Activated CD8-positive, alpha-beta T cell treated with anti-CD3 and anti-CD28 coated beads for 36 hours (primary cell): ENCODE data around the gene CEACAM18. TPM values are rescaled to one million over a fixed set of nuclear protein-coding genes. Genes with fewer than 3 reads are reported as not detected.

Experiments used
- ATAC-seq: fragments of 200-7000 bp; cut with Tn5 transposase; one replicate; pipeline ENCODE4 v1.10.0; 2021; ENCODE audit warnings: mild to moderate bottlenecking, moderate library complexity
- CTCF ChIA-PET: fragments of 350-600 bp; sonication (Branson Sonifier 250); formaldehyde crosslinking; loops from one replicate; lab custom pipeline; 2021; ENCODE audit warnings: antibody characterized with exemption; lab: Charles Lee
- POLR2A ChIA-PET: fragments of 350-600 bp; sonication (Branson Sonifier 250); formaldehyde crosslinking; loops from one replicate; lab custom pipeline; 2021; ENCODE audit warnings: antibody characterized with exemption; lab: Charles Lee
- DNase-seq: peaks from one replicate; pipeline ENCODE4 v3.0.0-alpha.2; 2020
- H3K27ac Mint-ChIP-seq: one replicate; pipeline ENCODE4 v1.8.0; 2021; ENCODE audit warnings: mild to moderate bottlenecking, mixed read lengths
- H3K27me3 Mint-ChIP-seq: one replicate; pipeline ENCODE4 v1.8.0; 2021; ENCODE audit warnings: mixed read lengths
- H3K36me3 Mint-ChIP-seq: one replicate; pipeline ENCODE4 v1.8.0; 2021; ENCODE audit warnings: low read depth, mixed read lengths
- H3K4me1 Mint-ChIP-seq: one replicate; pipeline ENCODE4 v1.8.0; 2021; ENCODE audit warnings: low read depth, mixed read lengths
- H3K4me3 Mint-ChIP-seq: one replicate; pipeline ENCODE4 v1.8.0; 2021; ENCODE audit warnings: mild to moderate bottlenecking, moderate library complexity, mixed read lengths
- H3K9me3 Mint-ChIP-seq: one replicate; pipeline ENCODE4 v1.8.0; 2021; ENCODE audit warnings: mixed read lengths
- CTCF ChIP-seq: fragments of 200-600 bp; IDR thresholded peaks from one replicate; pipeline ENCODE4 v1.8.0; 2022; ENCODE audit warnings: antibody characterized with exemption, mild to moderate bottlenecking
- intact Hi-C: fragments of 100-400 bp; cut with micrococcal nuclease; formaldehyde crosslinking; loops from one replicate; pipeline ENCODE4 v1.10.0; 2022
- total RNA-seq, 2 experiments: library from RNA; stranded (reverse); gene quantifications; one replicate each; pipeline ENCODE4 v1.2.3, GENCODE V29; 2021

The CEACAM18 gene
- total RNA-seq, 2 experiments from 2014 or later, result not detected

GRCh38 chr19:51471527-51471926 is 6.8 kb upstream of the CEACAM18 start:
- ATAC-seq (no peak), DNase-seq (no peak)
- TF ChIP-seq CTCF, result no peak
- peaks cover 28% of the 10 kb centered on the region for H3K4me1 Mint-ChIP-seq
- CTCF ChIA-PET, result interaction anchor here (0.7 to 6.9 kb wide), 10 partner anchors 10 to 754 kb away, joined by 3 to 114 read pairs (median 4); no protein-coding TSS in a partner anchor
- no peak overlapping the region for H3K4me3 Mint-ChIP-seq
- POLR2A ChIA-PET, result no interaction called here
- H3K9me3 Mint-ChIP-seq, result no peaks in the 10 kb centered on the region
- H3K27ac Mint-ChIP-seq, result no peak overlapping the region
- no peaks in the 10 kb centered on the region for H3K36me3 Mint-ChIP-seq
- intact Hi-C loops, result loop anchor here (5.0 kb wide), 1 partner anchor 41 kb away; no protein-coding TSS in a partner anchor
- H3K27me3 Mint-ChIP-seq, result peaks cover 21% of the 10 kb centered on the region

GRCh38 chr19:51472607-51473006 is 5.7 kb upstream of the CEACAM18 start:
- TF ChIP-seq CTCF, result no peak
- H3K27me3 Mint-ChIP-seq, result peaks cover 11% of the 10 kb centered on the region
- POLR2A ChIA-PET, result interaction anchor here (1.3 kb wide), 1 partner anchor 41 kb away, joined by 3 read pairs; no protein-coding TSS in a partner anchor
- no peak for DNase-seq
- no peaks in the 10 kb centered on the region for H3K36me3 Mint-ChIP-seq
- H3K9me3 Mint-ChIP-seq, result no peaks in the 10 kb centered on the region
- peak; percentile 27 for ATAC-seq
- H3K4me3 Mint-ChIP-seq, result no peak overlapping the region
- peaks cover 24% of the 10 kb centered on the region for H3K4me1 Mint-ChIP-seq
- intact Hi-C loops, result loop anchor here (5.0 kb wide), 1 partner anchor 40 kb away; no protein-coding TSS in a partner anchor
- CTCF ChIA-PET, result interaction anchor here (0.6 to 6.9 kb wide), 49 partner anchors 9 to 306 kb away, joined by 3 to 114 read pairs (median 4); partner anchors contain the start of genes CLDND2 and VSIG10L
- no peak overlapping the region for H3K27ac Mint-ChIP-seq

GRCh38 chr19:51473009-51473707 is 5.2 kb upstream of the CEACAM18 start:
- H3K27me3 Mint-ChIP-seq, result peaks cover 8% of the 10 kb centered on the region
- POLR2A ChIA-PET, result interaction anchor here (0.6 to 1.3 kb wide), 3 partner anchors 13 to 41 kb away, joined by 3 read pairs; no protein-coding TSS in a partner anchor
- TF ChIP-seq CTCF, result peak; percentile 96
- H3K4me1 Mint-ChIP-seq, result peaks cover 18% of the 10 kb centered on the region
- intact Hi-C loops, result loop anchor here (5.0 kb wide), 1 partner anchor 39 kb away; no protein-coding TSS in a partner anchor
- H3K36me3 Mint-ChIP-seq, result no peaks in the 10 kb centered on the region
- CTCF ChIA-PET, result interaction anchor here (0.6 to 6.9 kb wide), 58 partner anchors 9 to 305 kb away, joined by 3 to 114 read pairs (median 4); partner anchors contain the start of genes CLDND2 and VSIG10L
- no peaks in the 10 kb centered on the region for H3K9me3 Mint-ChIP-seq
- H3K27ac Mint-ChIP-seq, result no peak overlapping the region
- no peak overlapping the region for H3K4me3 Mint-ChIP-seq
- ATAC-seq, result peak; percentile 93
- DNase-seq, result peak; percentile 95

- DNase-seq, result no peak
- POLR2A ChIA-PET, result interaction anchor here (0.6 kb wide), 2 partner anchors 164 to 565 kb away, joined by 3 read pairs; partner anchors contain the start of gene KLK4
- Mint-ChIP-seq H3K4me3 (no peak overlapping the region), H3K9me3 (peaks cover 2% of the 10 kb centered on the region), H3K27me3 (peaks cover 4% of the 10 kb centered on the region), H3K4me1 (peaks cover 40% of the 10 kb centered on the region), H3K36me3 (no peaks in the 10 kb centered on the region), H3K27ac (no peak overlapping the region)
- intact Hi-C loops, result loop anchor here (5.0 kb wide), 1 partner anchor 181 kb away; no protein-coding TSS in a partner anchor
- CTCF ChIA-PET, result interaction anchor here (3.8 to 6.9 kb wide), 2 partner anchors 39 to 182 kb away, joined by 82 to 114 read pairs; no protein-coding TSS in a partner anchor
- ATAC-seq, result no peak
- TF ChIP-seq CTCF, result no peak
These were observed 2.2 kb upstream of the CEACAM18 start for GRCh38 chr19:51476164-51476563.
